Measurements from ENCODE around the gene IDI1.
A peak's percentile ranks its signal among the peaks of the same experiment; 100 is the strongest.

IDI1 gene

DNA sequence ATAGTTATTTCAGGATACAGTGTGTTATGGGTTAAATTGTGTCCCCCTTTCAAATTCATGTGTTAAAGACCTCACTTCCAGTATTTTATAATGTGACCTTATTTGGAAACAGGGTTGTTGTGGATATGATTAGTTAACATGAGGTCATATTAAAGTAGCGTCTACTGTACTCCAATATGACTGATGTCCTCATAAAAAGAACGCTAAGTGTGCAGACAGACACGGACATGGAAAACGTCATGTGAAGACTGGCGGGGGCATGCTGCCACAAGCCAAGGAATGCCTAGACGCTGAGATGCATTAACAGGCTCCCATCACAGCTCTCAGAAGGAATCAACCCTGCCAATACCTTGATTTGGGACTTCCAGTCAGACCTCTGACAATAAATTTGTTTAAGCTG, 5.8 kb upstream of the IDI1 start:
- no peak for DNase-seq (ENCODE audit: extremely low read depth, low read depth)
- peak overlapping the region; percentile 95 for H3K4me3 ChIP-seq (replicated peaks; ENCODE audit: low read depth, low read length)
- TF ChIP-seq, protein P1, sequence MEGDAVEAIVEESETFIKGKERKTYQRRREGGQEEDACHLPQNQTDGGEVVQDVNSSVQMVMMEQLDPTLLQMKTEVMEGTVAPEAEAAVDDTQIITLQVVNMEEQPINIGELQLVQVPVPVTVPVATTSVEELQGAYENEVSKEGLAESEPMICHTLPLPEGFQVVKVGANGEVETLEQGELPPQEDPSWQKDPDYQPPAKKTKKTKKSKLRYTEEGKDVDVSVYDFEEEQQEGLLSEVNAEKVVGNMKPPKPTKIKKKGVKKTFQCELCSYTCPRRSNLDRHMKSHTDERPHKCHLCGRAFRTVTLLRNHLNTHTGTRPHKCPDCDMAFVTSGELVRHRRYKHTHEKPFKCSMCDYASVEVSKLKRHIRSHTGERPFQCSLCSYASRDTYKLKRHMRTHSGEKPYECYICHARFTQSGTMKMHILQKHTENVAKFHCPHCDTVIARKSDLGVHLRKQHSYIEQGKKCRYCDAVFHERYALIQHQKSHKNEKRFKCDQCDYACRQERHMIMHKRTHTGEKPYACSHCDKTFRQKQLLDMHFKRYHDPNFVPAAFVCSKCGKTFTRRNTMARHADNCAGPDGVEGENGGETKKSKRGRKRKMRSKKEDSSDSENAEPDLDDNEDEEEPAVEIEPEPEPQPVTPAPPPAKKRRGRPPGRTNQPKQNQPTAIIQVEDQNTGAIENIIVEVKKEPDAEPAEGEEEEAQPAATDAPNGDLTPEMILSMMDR (IDR thresholded peaks at IDR 0.05; ENCODE audit: low read depth, low read length, missing control alignments), result no peak

- DNase-seq (ENCODE audit: extremely low read depth, low read depth), result no peak
- TF ChIP-seq, protein P1 (IDR thresholded peaks at IDR 0.05; ENCODE audit: low read depth, low read length, missing control alignments), result no peak
Measured at GRCh38 chr10:1050554-1050953, 1.6 kb upstream of the IDI1 start.

GRCh38 chr10:1050145-1050544, 1.2 kb upstream of the IDI1 start:
- DNase-seq (ENCODE audit: extremely low read depth, low read depth), result no peak
- TF ChIP-seq, protein P1 (IDR thresholded peaks at IDR 0.05; ENCODE audit: low read depth, low read length, missing control alignments), result no peak

More at GRCh38 chr10:1050554-1050953, 1.6 kb upstream of the IDI1 start:
- H3K4me3 ChIP-seq (replicated peaks; ENCODE audit: low read depth, low read length), result peak overlapping the region; percentile 90

DNA sequence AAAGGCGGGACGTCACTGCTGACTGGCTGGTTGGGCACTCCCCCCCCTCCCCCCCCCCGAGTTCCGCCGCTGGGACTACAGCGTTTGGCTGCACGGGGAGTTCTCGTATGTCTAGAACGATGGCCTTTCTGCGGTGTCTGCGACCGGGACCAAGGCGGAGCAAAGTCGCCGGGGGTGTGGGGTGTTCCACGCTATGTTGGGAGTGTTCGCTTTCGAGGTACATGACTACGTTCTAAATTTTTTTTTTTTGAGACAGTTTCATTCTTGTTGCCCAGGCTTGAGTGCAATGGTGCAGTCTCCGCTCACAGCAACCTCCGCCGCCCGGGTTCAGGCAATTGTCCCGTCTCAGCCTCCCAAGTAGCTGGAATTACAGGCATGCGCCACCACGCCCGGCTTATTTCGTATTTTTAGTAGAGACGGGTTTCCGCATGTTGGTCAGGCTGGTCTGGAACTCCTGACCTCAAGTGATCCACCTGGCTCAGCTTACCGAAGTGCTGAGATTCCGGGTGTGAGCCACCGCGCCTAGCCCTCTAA, 573 bp upstream of the IDI1 start:
- no peak for DNase-seq (ENCODE audit: extremely low read depth, low read depth)
- H3K4me3 ChIP-seq (replicated peaks; ENCODE audit: low read depth, low read length), result peak overlapping the region; percentile 90
- TF ChIP-seq, protein P1 (IDR thresholded peaks at IDR 0.05; ENCODE audit: low read depth, low read length, missing control alignments), result no peak

More at GRCh38 chr10:1050145-1050544, 1.2 kb upstream of the IDI1 start:
- H3K4me3 ChIP-seq (replicated peaks; ENCODE audit: low read depth, low read length), result peak overlapping the region; percentile 90

GRCh38 chr10:1048349-1048731, 579 bp downstream of the IDI1 start:
- TF ChIP-seq, protein P1 (IDR thresholded peaks at IDR 0.05; ENCODE audit: low read depth, low read length, missing control alignments), result no peak
- H3K4me3 ChIP-seq (replicated peaks; ENCODE audit: low read depth, low read length), result peak overlapping the region; percentile 90
- DNase-seq (ENCODE audit: extremely low read depth, low read depth), result no peak

- TF ChIP-seq, protein P1 (IDR thresholded peaks at IDR 0.05; ENCODE audit: low read depth, low read length, missing control alignments), result no peak
- peak overlapping the region; percentile 90 for H3K4me3 ChIP-seq (replicated peaks; ENCODE audit: low read depth, low read length)
- DNase-seq (ENCODE audit: extremely low read depth, low read depth), result no peak
Measured at GRCh38 chr10:1047937-1048336, 982 bp downstream of the IDI1 start.

DNA sequence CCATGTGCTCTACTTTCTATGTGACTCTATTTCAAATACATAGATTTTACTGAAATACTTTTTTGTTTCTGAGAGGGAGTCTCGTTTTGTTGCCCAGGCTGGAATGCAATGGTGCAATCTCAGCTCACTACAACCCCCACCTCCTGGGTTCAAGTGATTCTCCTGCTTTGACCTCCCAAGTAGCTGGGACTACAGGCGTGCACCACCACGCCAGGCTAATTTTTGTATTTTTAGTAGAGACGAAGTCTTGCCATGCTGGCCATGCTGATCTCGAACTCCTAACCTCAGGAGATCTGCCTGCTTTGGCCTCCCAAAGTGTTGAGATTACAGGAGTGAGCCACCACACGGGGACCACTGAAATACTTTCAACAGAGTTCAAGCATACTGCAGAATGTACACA, 3.5 kb downstream of the IDI1 start:
- TF ChIP-seq, protein P1 (IDR thresholded peaks at IDR 0.05; ENCODE audit: low read depth, low read length, missing control alignments), result no peak
- DNase-seq (ENCODE audit: extremely low read depth, low read depth), result no peak
- H3K4me3 ChIP-seq (replicated peaks; ENCODE audit: low read depth, low read length), result peak overlapping the region; percentile 27; the same call in 1 of the 2 replicates

Data from HFF-Myc (cell line).